Astrocyte (in vitro differentiated cells and primary cell): ENCODE measurements around the gene RNGTT.
"Not testable (repeated sequence)": the region's sequence is repeated elsewhere in the genome, so short reads cannot be mapped to it uniquely, and the experiment has no call there.

Experiments used
- EZH2 ChIP-seq: IDR thresholded peaks from 2 replicates; pipeline ENCODE4 v1.6.1; 2012; ENCODE audit warnings: mild to moderate bottlenecking, low read length, inconsistent platforms; ENCODE audit not compliant: insufficient read depth
- TF ChIP-seq, protein P1 (sequence below): IDR thresholded peaks from 2 replicates; pipeline ENCODE4 v1.5.1; 2011; ENCODE audit warnings: low read depth, mild to moderate bottlenecking, inconsistent platforms, low read length, moderate library complexity; ENCODE audit not compliant: insufficient read depth

DNA sequence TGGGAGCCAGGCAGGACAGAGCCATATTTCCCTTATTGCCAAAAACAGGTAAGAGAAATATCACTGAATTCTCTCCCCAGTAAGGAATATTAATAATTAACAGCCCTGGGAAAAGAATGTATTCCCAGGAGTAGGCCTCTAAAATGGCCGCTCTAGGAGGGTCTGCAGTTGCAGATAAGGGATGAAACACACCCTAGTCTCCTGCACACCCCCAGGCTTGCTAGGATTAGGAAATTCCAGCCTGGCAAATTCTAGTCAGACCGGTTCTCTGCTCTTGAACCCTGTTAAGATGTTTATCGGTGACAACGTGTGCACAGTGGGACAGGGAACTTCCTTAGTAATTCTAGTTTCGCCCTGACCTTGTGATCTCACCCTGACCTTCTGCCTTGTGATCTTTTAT, 31.4 kb downstream of the RNGTT start:
- TF ChIP-seq, protein P1, sequence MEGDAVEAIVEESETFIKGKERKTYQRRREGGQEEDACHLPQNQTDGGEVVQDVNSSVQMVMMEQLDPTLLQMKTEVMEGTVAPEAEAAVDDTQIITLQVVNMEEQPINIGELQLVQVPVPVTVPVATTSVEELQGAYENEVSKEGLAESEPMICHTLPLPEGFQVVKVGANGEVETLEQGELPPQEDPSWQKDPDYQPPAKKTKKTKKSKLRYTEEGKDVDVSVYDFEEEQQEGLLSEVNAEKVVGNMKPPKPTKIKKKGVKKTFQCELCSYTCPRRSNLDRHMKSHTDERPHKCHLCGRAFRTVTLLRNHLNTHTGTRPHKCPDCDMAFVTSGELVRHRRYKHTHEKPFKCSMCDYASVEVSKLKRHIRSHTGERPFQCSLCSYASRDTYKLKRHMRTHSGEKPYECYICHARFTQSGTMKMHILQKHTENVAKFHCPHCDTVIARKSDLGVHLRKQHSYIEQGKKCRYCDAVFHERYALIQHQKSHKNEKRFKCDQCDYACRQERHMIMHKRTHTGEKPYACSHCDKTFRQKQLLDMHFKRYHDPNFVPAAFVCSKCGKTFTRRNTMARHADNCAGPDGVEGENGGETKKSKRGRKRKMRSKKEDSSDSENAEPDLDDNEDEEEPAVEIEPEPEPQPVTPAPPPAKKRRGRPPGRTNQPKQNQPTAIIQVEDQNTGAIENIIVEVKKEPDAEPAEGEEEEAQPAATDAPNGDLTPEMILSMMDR: not testable (repeated sequence)
- not testable (repeated sequence) for TF ChIP-seq EZH2
